Caco-2 (cell line): ENCODE data around the gene LPCAT3. TPM values are rescaled to one million over a fixed set of nuclear protein-coding genes. Genes with fewer than 3 reads are reported as not detected.

Experiments used
- BruUV-seq: library from RNA; stranded (reverse); fragments of 400-500 nt; replicated peaks from 2 replicates; lab custom pipeline; 2021; lab: Mats Ljungman, UMichigan
- CTCF ChIA-PET: fragments of 300-600 bp; sonication (Branson Sonifier 250); formaldehyde crosslinking; loops from one replicate; lab custom pipeline; 2022; ENCODE audit warnings: antibody characterized with exemption; lab: Charles Lee
- POLR2A ChIA-PET: fragments of 300-600 bp; sonication (Branson Sonifier 250); formaldehyde crosslinking; loops from one replicate; lab custom pipeline; 2022; ENCODE audit warnings: antibody characterized with exemption; lab: Charles Lee
- DNase-seq, 2 experiments: peaks; one replicate each; pipeline versions ENCODE4 v3.0.0 to v3.0.0-alpha.2; 2020 to 2022
- H3K27me3 ChIP-seq: replicated peaks from 2 replicates; pipeline ENCODE4 v1.6.0; 2011; ENCODE audit warnings: low read length; ENCODE audit not compliant: control insufficient read depth, insufficient read depth
- H3K36me3 ChIP-seq: 2 replicates; pipeline ENCODE4 v1.5.1; 2011; ENCODE audit warnings: low read length; ENCODE audit not compliant: control insufficient read depth, insufficient read depth
- H3K4me1 ChIP-seq: fragments of 250-450 bp; sonication (Bioruptor Pico); 2 replicates; pipeline ENCODE4 v1.5.1; 2020; ENCODE audit warnings: mild to moderate bottlenecking
- H3K4me3 ChIP-seq: 2 replicates; pipeline ENCODE4 v1.5.1; 2011; ENCODE audit warnings: low read depth, mild to moderate bottlenecking, control low read depth, low read length
- H3K9me3 ChIP-seq: fragments of 250-450 bp; sonication (Bioruptor Pico); 2 replicates; pipeline ENCODE4 v1.5.1; 2020; ENCODE audit warnings: mild to moderate bottlenecking, moderate library complexity
- H3K27ac Mint-ChIP-seq: one replicate; pipeline ENCODE4 v1.8.0; 2022; ENCODE audit warnings: mixed read lengths; ENCODE audit not compliant: unreplicated experiment
- H3K27me3 Mint-ChIP-seq: one replicate; pipeline ENCODE4 v1.8.0; 2022; ENCODE audit warnings: mixed read lengths; ENCODE audit not compliant: insufficient read depth, unreplicated experiment
- H3K36me3 Mint-ChIP-seq: one replicate; pipeline ENCODE4 v1.8.0; 2022; ENCODE audit warnings: mild to moderate bottlenecking, mixed read lengths; ENCODE audit not compliant: insufficient read depth, unreplicated experiment
- H3K4me1 Mint-ChIP-seq: one replicate; pipeline ENCODE4 v1.8.0; 2022; ENCODE audit warnings: low read depth, mixed read lengths; ENCODE audit not compliant: unreplicated experiment
- H3K4me3 Mint-ChIP-seq: one replicate; pipeline ENCODE4 v1.8.0; 2022; ENCODE audit warnings: mild to moderate bottlenecking, moderate library complexity, mixed read lengths; ENCODE audit not compliant: unreplicated experiment
- H3K9me3 Mint-ChIP-seq: one replicate; pipeline ENCODE4 v1.8.0; 2022; ENCODE audit warnings: mixed read lengths; ENCODE audit not compliant: unreplicated experiment
- intact Hi-C: fragments of 100-400 bp; cut with micrococcal nuclease; formaldehyde crosslinking; loops from one replicate; pipeline ENCODE4 v1.10.0; 2022; ENCODE audit not compliant: unreplicated experiment
- total RNA-seq: library from RNA; stranded (reverse); gene quantifications from 2 replicates; pipeline ENCODE4 v1.2.3, GENCODE V29; 2022
- TF ChIP-seq, protein P1 (sequence below), 2 experiments: fragments of 200-600 bp in 1 of 2; IDR thresholded peaks; 1 replicate in 1 of 2; 2 replicates in 1 of 2; pipeline versions ENCODE4 v1.5.1 to v1.8.0; 2011 to 2022; ENCODE audit warnings: antibody characterized with exemption in 1 of 2, control low read depth in 1 of 2, inconsistent platforms in 1 of 2, low read depth in 1 of 2, low read length in 1 of 2, mild to moderate bottlenecking in 1 of 2, moderate library complexity in 1 of 2; ENCODE audit not compliant: insufficient read depth in 1 of 2, severe bottlenecking in 1 of 2, unreplicated experiment in 1 of 2

LPCAT3 gene
- total RNA-seq, 1 experiment from 2014 or later = 142 TPM

DNA sequence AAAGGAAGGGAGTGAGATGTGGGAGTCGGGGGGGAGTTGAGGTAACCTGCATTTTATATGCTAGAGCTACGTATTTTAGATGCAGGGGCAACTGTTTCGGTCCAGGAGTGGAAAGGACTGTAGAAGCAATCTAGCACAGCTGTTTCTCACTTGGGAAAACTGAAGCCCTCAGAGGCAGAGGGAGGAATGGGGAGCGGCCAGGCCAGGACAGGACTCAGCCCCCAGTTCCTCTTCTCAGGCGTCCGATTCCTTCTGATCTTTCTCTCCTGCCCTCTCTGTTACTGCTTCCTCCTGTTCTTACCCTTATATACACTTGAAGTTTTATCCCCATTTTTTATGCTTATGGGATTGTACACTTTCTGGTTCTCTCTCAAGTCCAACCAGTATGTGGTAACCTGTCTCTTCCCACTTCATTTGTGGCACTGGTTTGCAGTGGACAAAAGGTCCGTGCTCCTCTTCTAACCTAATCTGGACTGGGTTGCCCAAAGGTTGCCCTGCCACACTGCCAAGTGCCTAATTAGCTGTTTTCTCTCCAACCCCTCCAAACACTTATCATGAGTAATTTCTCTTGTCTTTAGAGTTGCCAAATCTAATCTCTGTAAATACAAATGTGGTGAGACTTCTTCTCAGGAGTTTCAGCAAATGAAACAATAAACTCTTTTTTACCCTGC lies 16.2 kb downstream of the LPCAT3 start:
- Histone ChIP-seq H3K27me3 (no peaks in the 10 kb centered on the region), H3K4me1 (peaks cover 29% of the 10 kb centered on the region), H3K4me3 (no peak overlapping the region), H3K36me3 (peaks cover 1% of the 10 kb centered on the region), H3K9me3 (no peaks in the 10 kb centered on the region)
- Mint-ChIP-seq H3K9me3 (no peaks in the 10 kb centered on the region), H3K27ac (no peak overlapping the region), H3K4me3 (no peak overlapping the region), H3K4me1 (peaks cover 29% of the 10 kb centered on the region), H3K36me3 (peaks cover 9% of the 10 kb centered on the region), H3K27me3 (no peaks in the 10 kb centered on the region)
- no peak for DNase-seq
- intact Hi-C loops = no loop called here
- POLR2A ChIA-PET = no interaction called here
- CTCF ChIA-PET = no interaction called here
- no TSS peak for BruUV-seq
- TF ChIP-seq, protein P1, sequence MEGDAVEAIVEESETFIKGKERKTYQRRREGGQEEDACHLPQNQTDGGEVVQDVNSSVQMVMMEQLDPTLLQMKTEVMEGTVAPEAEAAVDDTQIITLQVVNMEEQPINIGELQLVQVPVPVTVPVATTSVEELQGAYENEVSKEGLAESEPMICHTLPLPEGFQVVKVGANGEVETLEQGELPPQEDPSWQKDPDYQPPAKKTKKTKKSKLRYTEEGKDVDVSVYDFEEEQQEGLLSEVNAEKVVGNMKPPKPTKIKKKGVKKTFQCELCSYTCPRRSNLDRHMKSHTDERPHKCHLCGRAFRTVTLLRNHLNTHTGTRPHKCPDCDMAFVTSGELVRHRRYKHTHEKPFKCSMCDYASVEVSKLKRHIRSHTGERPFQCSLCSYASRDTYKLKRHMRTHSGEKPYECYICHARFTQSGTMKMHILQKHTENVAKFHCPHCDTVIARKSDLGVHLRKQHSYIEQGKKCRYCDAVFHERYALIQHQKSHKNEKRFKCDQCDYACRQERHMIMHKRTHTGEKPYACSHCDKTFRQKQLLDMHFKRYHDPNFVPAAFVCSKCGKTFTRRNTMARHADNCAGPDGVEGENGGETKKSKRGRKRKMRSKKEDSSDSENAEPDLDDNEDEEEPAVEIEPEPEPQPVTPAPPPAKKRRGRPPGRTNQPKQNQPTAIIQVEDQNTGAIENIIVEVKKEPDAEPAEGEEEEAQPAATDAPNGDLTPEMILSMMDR (IDR thresholded peaks at IDR 0.05; ENCODE audit: insufficient read depth in 1 of 2, low read depth in 1 of 2, low read length in 1 of 2, severe bottlenecking in 1 of 2, unreplicated experiment in 1 of 2) = no peak

DNA sequence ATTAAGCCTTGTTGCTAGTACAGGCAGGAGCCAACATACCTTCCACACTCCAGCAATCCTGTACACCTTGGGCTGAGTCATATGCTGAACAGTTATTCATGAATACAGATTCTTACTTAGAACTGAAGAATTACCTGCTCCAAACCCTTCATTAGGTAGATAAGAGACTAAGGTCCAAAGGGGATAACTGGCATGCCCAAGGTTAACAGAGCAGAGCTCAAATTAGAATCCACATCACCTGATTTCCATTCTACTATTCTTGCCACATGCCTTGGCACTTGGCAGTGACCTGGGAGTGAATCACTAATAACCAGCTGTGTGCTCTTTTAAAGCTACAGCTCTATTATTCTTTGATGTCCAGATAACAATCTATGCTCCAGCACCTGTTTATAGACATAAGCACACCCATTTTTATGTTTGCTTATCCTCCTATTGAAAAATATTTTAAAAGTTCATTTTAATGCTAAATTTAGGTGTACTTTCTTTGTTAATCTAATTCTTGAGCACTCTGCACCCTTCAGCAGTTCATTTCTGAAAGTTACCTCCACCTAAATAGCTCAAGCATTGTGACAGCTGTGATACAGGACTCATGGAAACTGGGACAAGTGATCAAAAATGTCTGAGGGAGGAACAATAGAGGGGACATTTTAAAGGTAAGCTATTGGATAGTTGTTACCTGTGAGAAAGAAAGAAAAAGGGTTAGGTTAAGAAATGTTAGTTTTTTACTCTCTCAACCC lies 19.4 kb downstream of the LPCAT3 start:
- CTCF ChIA-PET = interaction anchor here (0.5 to 1.8 kb wide), 5 partner anchors 13 to 127 kb away, joined by 3 to 8 read pairs (median 4); partner anchors contain the start of gene LPCAT3
- H3K9me3 Mint-ChIP-seq = no peaks in the 10 kb centered on the region

DNA sequence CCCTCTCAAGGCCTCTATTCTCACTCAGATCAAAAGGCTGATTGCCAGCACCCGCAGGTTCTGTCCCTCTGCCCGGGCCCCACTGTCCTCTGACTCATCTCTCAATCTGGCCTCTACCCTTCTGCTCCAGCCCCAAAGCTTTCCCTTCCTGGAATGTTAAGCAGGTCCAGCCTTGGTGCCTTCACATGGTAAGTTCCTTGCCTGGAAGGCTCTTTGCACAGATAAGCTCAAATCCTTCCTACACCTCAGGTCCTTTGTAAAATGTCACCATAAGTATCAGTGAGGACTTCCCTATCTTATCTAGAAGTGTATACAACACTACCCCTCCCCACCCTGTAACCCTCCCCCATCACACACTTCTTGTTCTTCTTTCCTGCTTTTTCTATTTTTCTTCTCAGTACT lies 22.2 kb downstream of the LPCAT3 start:
- CTCF ChIA-PET = interaction anchor here (0.5 to 1.9 kb wide), 8 partner anchors 13 to 127 kb away, joined by 3 to 10 read pairs (median 3); partner anchors contain the start of genes C12orf57, LPCAT3 and RNU7-1

More for the DNA sequence above, 19.4 kb downstream of the LPCAT3 start:
- no peaks in the 10 kb centered on the region for H3K27me3 Mint-ChIP-seq
- TF ChIP-seq, protein P1 (IDR thresholded peaks at IDR 0.05; ENCODE audit: insufficient read depth in 1 of 2, low read depth in 1 of 2, low read length in 1 of 2, severe bottlenecking in 1 of 2, unreplicated experiment in 1 of 2) = no peak
- intact Hi-C loops = no loop called here
- no peak for DNase-seq
- peaks cover 1% of the 10 kb centered on the region; the same call in 1 of the 2 replicates for H3K36me3 ChIP-seq
- no peak overlapping the region for H3K4me3 Mint-ChIP-seq
- no peaks in the 10 kb centered on the region for H3K27me3 ChIP-seq
- peaks cover 38% of the 10 kb centered on the region for H3K36me3 Mint-ChIP-seq
- peak overlapping the region; percentile 22 for H3K27ac Mint-ChIP-seq
- peaks cover 48% of the 10 kb centered on the region for H3K4me1 Mint-ChIP-seq
- POLR2A ChIA-PET = interaction anchor here (1.0 to 2.1 kb wide), 3 partner anchors 18 to 109 kb away, joined by 3 to 8 read pairs (median 5); partner anchors contain the start of gene LPCAT3
- H3K4me3 ChIP-seq = no peak overlapping the region
- BruUV-seq = no TSS peak
- H3K9me3 ChIP-seq = no peaks in the 10 kb centered on the region
- peaks cover 53% of the 10 kb centered on the region for H3K4me1 ChIP-seq

More for the DNA sequence above, 22.2 kb downstream of the LPCAT3 start:
- peak; percentile 91 to 96 for DNase-seq
- Mint-ChIP-seq H3K4me1 (peaks cover 36% of the 10 kb centered on the region), H3K4me3 (peak overlapping the region; percentile 20), H3K36me3 (peaks cover 40% of the 10 kb centered on the region), H3K27ac (peak overlapping the region; percentile 62), H3K9me3 (no peaks in the 10 kb centered on the region), H3K27me3 (no peaks in the 10 kb centered on the region)
- Histone ChIP-seq H3K27me3 (no peaks in the 10 kb centered on the region), H3K4me1 (peaks cover 53% of the 10 kb centered on the region), H3K9me3 (no peaks in the 10 kb centered on the region), H3K4me3 (no peak overlapping the region), H3K36me3 (peaks cover 1% of the 10 kb centered on the region)
- POLR2A ChIA-PET = interaction anchor here (0.6 to 1.8 kb wide), 6 partner anchors 15 to 144 kb away, joined by 3 to 16 read pairs (median 5); partner anchors contain the start of genes C12orf57, RNU7-1 and USP5
- intact Hi-C loops = loop anchor here (1.0 kb wide), 2 partner anchors 15 to 22 kb away; partner anchors contain the start of gene LPCAT3
- BruUV-seq = no TSS peak
- TF ChIP-seq, protein P1 (IDR thresholded peaks at IDR 0.05; ENCODE audit: insufficient read depth in 1 of 2, low read depth in 1 of 2, low read length in 1 of 2, severe bottlenecking in 1 of 2, unreplicated experiment in 1 of 2) = no peak
